ENCODE results near the gene RPP40.

DNA sequence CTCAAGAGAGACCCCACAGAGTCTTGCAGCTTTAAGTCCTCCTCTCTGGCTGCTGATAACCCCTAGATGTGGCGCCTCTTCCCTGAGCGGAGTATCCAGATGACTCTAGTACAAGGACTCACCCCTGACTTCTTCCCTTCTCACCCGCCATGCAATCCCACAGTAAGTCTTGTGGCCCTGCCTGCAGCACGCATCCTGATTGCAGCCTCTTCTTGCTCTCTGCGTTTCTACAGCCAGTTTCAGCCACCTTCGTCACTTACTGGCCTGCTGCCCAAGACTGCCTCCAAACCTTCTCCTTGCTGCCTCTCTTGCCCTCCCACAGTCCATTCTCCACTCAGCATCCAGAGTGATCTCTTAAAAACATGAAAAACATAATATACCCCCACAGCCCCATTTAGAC is 2.4 kb upstream of the RPP40 start:
- TF ChIP-seq, protein P1, sequence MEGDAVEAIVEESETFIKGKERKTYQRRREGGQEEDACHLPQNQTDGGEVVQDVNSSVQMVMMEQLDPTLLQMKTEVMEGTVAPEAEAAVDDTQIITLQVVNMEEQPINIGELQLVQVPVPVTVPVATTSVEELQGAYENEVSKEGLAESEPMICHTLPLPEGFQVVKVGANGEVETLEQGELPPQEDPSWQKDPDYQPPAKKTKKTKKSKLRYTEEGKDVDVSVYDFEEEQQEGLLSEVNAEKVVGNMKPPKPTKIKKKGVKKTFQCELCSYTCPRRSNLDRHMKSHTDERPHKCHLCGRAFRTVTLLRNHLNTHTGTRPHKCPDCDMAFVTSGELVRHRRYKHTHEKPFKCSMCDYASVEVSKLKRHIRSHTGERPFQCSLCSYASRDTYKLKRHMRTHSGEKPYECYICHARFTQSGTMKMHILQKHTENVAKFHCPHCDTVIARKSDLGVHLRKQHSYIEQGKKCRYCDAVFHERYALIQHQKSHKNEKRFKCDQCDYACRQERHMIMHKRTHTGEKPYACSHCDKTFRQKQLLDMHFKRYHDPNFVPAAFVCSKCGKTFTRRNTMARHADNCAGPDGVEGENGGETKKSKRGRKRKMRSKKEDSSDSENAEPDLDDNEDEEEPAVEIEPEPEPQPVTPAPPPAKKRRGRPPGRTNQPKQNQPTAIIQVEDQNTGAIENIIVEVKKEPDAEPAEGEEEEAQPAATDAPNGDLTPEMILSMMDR (conservative IDR thresholded peaks at IDR 0.05; ENCODE audit: low read length): no peak
- no peak for TF ChIP-seq EZH2phosphoT487 (IDR thresholded peaks at IDR 0.05; ENCODE audit: borderline replicate concordance, low read depth, low read length)

Data from OCI-LY7 (cell line).